Measurements from ENCODE around the gene PACS1. TPM values are rescaled to one million over a fixed set of nuclear protein-coding genes. Genes with fewer than 3 reads are reported as not detected.

PACS1 gene
- total RNA-seq, 1 experiment from 2014 or later = 91.8 TPM

DNA sequence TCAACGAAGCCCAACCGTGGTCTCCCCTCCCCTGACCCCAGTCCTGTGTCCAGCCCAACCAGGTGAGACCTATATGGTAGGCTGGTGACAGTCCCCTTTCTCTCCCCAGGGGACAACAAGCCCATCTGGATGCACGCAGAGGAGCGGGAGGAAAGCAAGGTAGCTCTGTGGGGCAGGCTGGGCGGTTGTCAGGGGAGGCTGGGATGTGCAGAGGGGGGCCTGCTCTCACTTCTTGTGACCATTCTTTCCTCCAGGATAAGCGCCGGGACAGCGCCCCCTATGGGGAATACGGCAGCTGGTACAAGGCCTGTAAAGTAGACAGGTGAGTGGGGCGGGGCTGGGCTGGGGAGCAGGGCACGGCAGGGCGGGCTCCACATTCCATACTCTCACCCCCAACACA, 194.8 kb downstream of the PACS1 start:
- in situ Hi-C loops (cut with HindIII; ENCODE audit: low pct_unique_long_range_greater_than_20kb, low sequenced_read_pairs) (no loop called here), intact Hi-C loops (cut with micrococcal nuclease; ENCODE audit: unreplicated experiment) (no loop called here)
- no peak overlapping the region for H3K4me3 ChIP-seq (ENCODE audit: low read depth in 2 of 2, low read length in 2 of 2)
- POLR2A ChIA-PET = no interaction called here
- no peak for TF ChIP-seq TCF7L2 (IDR thresholded peaks at IDR 0.05; ENCODE audit: low read depth, low read length)
- TF ChIP-seq, protein P1, sequence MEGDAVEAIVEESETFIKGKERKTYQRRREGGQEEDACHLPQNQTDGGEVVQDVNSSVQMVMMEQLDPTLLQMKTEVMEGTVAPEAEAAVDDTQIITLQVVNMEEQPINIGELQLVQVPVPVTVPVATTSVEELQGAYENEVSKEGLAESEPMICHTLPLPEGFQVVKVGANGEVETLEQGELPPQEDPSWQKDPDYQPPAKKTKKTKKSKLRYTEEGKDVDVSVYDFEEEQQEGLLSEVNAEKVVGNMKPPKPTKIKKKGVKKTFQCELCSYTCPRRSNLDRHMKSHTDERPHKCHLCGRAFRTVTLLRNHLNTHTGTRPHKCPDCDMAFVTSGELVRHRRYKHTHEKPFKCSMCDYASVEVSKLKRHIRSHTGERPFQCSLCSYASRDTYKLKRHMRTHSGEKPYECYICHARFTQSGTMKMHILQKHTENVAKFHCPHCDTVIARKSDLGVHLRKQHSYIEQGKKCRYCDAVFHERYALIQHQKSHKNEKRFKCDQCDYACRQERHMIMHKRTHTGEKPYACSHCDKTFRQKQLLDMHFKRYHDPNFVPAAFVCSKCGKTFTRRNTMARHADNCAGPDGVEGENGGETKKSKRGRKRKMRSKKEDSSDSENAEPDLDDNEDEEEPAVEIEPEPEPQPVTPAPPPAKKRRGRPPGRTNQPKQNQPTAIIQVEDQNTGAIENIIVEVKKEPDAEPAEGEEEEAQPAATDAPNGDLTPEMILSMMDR (IDR thresholded peaks at IDR 0.05) = peak; percentile 84; the same call in 1 of the 2 replicates
- CTCF ChIA-PET = interaction anchor here (0.6 kb wide), 1 partner anchor 183 kb away, joined by 11 read pairs; no protein-coding TSS in a partner anchor
- no peak for ATAC-seq
- H3K36me3 ChIP-seq (ENCODE audit: control insufficient read depth, insufficient read depth, low read length) = 0 out of 2 replicates have a peak, but pooled peaks cover 4% of the 10 kb centered on the region
- H3K27me3 ChIP-seq (ENCODE audit: control insufficient read depth, insufficient read depth, low read length) = no peaks in the 10 kb centered on the region
- no peak overlapping the region for H3K27ac ChIP-seq (ENCODE audit: low read length)
- BruUV-seq (replicated peaks) = no TSS peak
- H3K9me3 ChIP-seq (ENCODE audit: control insufficient read depth, insufficient read depth, low read depth, low read length) = no peaks in the 10 kb centered on the region
- peaks cover 12% of the 10 kb centered on the region for H3K4me1 ChIP-seq (ENCODE audit: control insufficient read depth, insufficient read depth, low read length)
- no peak for DNase-seq (ENCODE audit: low read depth, low spot score)

DNA sequence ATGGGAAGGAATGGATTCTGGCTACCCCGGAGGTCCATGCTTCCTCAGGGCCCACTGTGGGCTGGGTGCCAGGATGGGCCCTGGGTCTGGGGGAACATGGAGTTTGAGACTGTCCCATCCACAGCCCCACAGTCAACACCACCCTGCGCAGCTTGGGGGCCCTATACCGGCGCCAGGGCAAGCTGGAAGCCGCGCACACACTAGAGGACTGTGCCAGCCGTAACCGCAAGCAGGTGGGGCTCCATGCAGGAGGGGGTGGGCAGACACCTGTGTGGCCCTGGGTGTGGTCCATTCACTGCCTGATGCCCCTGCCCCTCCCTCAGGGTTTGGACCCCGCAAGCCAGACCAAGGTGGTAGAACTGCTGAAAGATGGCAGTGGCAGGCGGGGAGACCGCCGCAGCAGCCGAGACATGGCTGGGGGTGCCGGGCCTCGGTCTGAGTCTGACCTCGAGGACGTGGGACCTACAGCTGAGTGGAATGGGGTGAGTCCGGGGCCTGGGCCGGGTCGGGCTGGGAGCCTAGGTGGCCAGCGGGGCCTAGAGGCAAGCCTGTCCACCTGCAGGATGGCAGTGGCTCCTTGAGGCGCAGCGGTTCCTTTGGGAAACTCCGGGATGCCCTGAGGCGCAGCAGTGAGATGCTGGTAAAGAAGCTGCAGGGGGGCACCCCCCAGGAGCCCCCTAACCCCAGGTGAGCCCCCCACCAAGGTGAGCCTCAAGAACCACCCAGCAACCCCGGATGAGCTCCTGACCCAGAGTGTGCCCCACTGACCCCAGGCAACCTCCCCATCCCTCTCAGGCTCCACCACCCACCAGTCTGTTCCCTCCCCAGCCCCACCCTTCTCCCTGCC, 195.7 kb downstream of the PACS1 start:
- H3K4me3 ChIP-seq (ENCODE audit: low read depth in 2 of 2, low read length in 2 of 2) = no peak overlapping the region
- POLR2A ChIA-PET = no interaction called here
- TF ChIP-seq, protein P1 (IDR thresholded peaks at IDR 0.05) = no peak
- TF ChIP-seq TCF7L2 (IDR thresholded peaks at IDR 0.05; ENCODE audit: low read depth, low read length) (no peak), POLR2AphosphoS5 (IDR thresholded peaks at IDR 0.05; ENCODE audit: low read depth, low read length) (no peak), SIN3A (IDR thresholded peaks at IDR 0.05; ENCODE audit: borderline replicate concordance, insufficient read depth, low read depth, low read length) (no peak)
- TF ChIP-seq, protein P2, sequence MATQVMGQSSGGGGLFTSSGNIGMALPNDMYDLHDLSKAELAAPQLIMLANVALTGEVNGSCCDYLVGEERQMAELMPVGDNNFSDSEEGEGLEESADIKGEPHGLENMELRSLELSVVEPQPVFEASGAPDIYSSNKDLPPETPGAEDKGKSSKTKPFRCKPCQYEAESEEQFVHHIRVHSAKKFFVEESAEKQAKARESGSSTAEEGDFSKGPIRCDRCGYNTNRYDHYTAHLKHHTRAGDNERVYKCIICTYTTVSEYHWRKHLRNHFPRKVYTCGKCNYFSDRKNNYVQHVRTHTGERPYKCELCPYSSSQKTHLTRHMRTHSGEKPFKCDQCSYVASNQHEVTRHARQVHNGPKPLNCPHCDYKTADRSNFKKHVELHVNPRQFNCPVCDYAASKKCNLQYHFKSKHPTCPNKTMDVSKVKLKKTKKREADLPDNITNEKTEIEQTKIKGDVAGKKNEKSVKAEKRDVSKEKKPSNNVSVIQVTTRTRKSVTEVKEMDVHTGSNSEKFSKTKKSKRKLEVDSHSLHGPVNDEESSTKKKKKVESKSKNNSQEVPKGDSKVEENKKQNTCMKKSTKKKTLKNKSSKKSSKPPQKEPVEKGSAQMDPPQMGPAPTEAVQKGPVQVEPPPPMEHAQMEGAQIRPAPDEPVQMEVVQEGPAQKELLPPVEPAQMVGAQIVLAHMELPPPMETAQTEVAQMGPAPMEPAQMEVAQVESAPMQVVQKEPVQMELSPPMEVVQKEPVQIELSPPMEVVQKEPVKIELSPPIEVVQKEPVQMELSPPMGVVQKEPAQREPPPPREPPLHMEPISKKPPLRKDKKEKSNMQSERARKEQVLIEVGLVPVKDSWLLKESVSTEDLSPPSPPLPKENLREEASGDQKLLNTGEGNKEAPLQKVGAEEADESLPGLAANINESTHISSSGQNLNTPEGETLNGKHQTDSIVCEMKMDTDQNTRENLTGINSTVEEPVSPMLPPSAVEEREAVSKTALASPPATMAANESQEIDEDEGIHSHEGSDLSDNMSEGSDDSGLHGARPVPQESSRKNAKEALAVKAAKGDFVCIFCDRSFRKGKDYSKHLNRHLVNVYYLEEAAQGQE (IDR thresholded peaks at IDR 0.05; ENCODE audit: insufficient read depth in 1 of 2, low read depth in 2 of 2, low read length in 1 of 2) = no peak

More for the DNA sequence above, 195.7 kb downstream of the PACS1 start:
- no TSS peak for BruUV-seq (replicated peaks)
- H3K9me3 ChIP-seq (ENCODE audit: control insufficient read depth, insufficient read depth, low read depth, low read length) = no peaks in the 10 kb centered on the region
- intact Hi-C loops (cut with micrococcal nuclease; ENCODE audit: unreplicated experiment) (no loop called here), in situ Hi-C loops (cut with HindIII; ENCODE audit: low pct_unique_long_range_greater_than_20kb, low sequenced_read_pairs) (no loop called here)
- CTCF ChIA-PET = no interaction called here
- 0 out of 2 replicates have a peak, but pooled peaks cover 4% of the 10 kb centered on the region for H3K36me3 ChIP-seq (ENCODE audit: control insufficient read depth, insufficient read depth, low read length)
- no peaks in the 10 kb centered on the region for H3K27me3 ChIP-seq (ENCODE audit: control insufficient read depth, insufficient read depth, low read length)
- no peak overlapping the region for H3K27ac ChIP-seq (ENCODE audit: low read length)
- ATAC-seq (no peak), DNase-seq (ENCODE audit: low read depth, low spot score) (no peak)
- peaks cover 12% of the 10 kb centered on the region for H3K4me1 ChIP-seq (ENCODE audit: control insufficient read depth, insufficient read depth, low read length)

Data from Panc1 (cell line).